HEK293 (cell line): ENCODE data around the gene FOXP1.

Source experiments
- CTCF ChIA-PET: fragments of 350-600 bp; formaldehyde crosslinking; extraction: SDS; loops from one replicate; lab custom pipeline; 2021; ENCODE audit warnings: antibody characterized with exemption; lab: Yijun Ruan, JAX
- POLR2A ChIA-PET: fragments of 300-600 bp; formaldehyde crosslinking; extraction: SDS; loops from one replicate; lab custom pipeline; 2020; ENCODE audit warnings: antibody characterized with exemption, inconsistent platforms; lab: Yijun Ruan, JAX
- H3K27ac ChIP-seq: fragments of 200-500 bp; sonication (Bioruptor generic); 2 replicates; pipeline ENCODE4 v1.5.1; 2014; ENCODE audit warnings: low read depth, low read length, control low read depth, inconsistent platforms; ENCODE audit errors: extremely low read depth
- H3K36me3 ChIP-seq, 2 experiments: fragments of 200-500 bp in 1 of 2; sonication (Bioruptor generic) in 1 of 2; 1 replicate in 1 of 2; 2 replicates in 1 of 2; pipeline ENCODE4 v1.5.1; 2014 to 2017; ENCODE audit warnings: inconsistent platforms in 2 of 2, low read length in 2 of 2; ENCODE audit not compliant: control insufficient read depth in 2 of 2, insufficient read depth in 1 of 2
- H3K4me1 ChIP-seq: fragments of 200-500 bp; sonication (Bioruptor generic); 2 replicates; pipeline ENCODE4 v1.5.1; 2014; ENCODE audit warnings: mild to moderate bottlenecking, low read length, inconsistent platforms; ENCODE audit not compliant: control insufficient read depth, insufficient read depth
- H3K4me3 ChIP-seq: 2 replicates; pipeline ENCODE4 v1.5.1; 2011; ENCODE audit warnings: low read depth, mild to moderate bottlenecking, control low read depth, low read length, moderate library complexity
- H3K9me3 ChIP-seq: fragments of 200-500 bp; sonication (Bioruptor generic); 2 replicates; pipeline ENCODE4 v1.5.1; 2014; ENCODE audit warnings: low read depth, low read length, inconsistent platforms; ENCODE audit not compliant: control insufficient read depth, insufficient read depth
- BCL11B ChIP-seq: fragments of 450-650 bp; formaldehyde crosslinking; IDR thresholded peaks from 2 replicates; pipeline ENCODE4 v1.5.1; 2016; ENCODE audit warnings: low read depth, missing biosample characterization, missing genetic modification characterization
- GFI1B ChIP-seq: fragments of 450-650 bp; formaldehyde crosslinking; IDR thresholded peaks from 2 replicates; pipeline ENCODE4 v1.5.1; 2016; ENCODE audit warnings: missing biosample characterization, missing genetic modification characterization
- IKZF3 ChIP-seq: fragments of 450-650 bp; IDR thresholded peaks from 2 replicates; pipeline ENCODE4 v1.5.0; 2018; ENCODE audit warnings: missing biosample characterization, mild to moderate bottlenecking, missing genetic modification characterization, moderate library complexity
- MEIS1 ChIP-seq: sonication (generic); formaldehyde crosslinking; IDR thresholded peaks from 2 replicates; pipeline ENCODE4 v1.8.1; 2022; ENCODE audit warnings: missing genetic modification reagents, mild to moderate bottlenecking, borderline replicate concordance
- PBX3 ChIP-seq: sonication (generic); formaldehyde crosslinking; IDR thresholded peaks from 2 replicates; pipeline ENCODE4 v1.8.1; 2022; ENCODE audit warnings: mild to moderate bottlenecking, moderate library complexity, missing genetic modification reagents
- SETDB1 ChIP-seq: IDR thresholded peaks from one replicate; pipeline ENCODE4 v1.6.1; 2017; ENCODE audit warnings: mild to moderate bottlenecking, low read length, moderate library complexity, mixed read lengths; ENCODE audit not compliant: insufficient read length
- YY2 ChIP-seq: fragments of 450-650 bp; formaldehyde crosslinking; IDR thresholded peaks from 2 replicates; pipeline ENCODE4 v1.5.1; 2016; ENCODE audit warnings: missing biosample characterization, missing genetic modification characterization
- ZBTB1 ChIP-seq: fragments of 450-650 bp; formaldehyde crosslinking; IDR thresholded peaks from 2 replicates; pipeline ENCODE4 v1.5.1; 2016; ENCODE audit warnings: missing biosample characterization, missing genetic modification characterization
- ZNF10 ChIP-seq: fragments of 450-650 bp; formaldehyde crosslinking; IDR thresholded peaks from 2 replicates; pipeline ENCODE4 v1.5.1; 2017; ENCODE audit warnings: missing biosample characterization, missing genetic modification characterization
- ZNF138 ChIP-seq: fragments of 450-650 bp; formaldehyde crosslinking; IDR thresholded peaks from 2 replicates; pipeline ENCODE4 v1.5.1; 2016; ENCODE audit warnings: missing biosample characterization, missing genetic modification characterization, borderline replicate concordance
- ZNF155 ChIP-seq: fragments of 450-650 bp; formaldehyde crosslinking; IDR thresholded peaks from 2 replicates; pipeline ENCODE4 v1.5.1; 2016; ENCODE audit warnings: missing biosample characterization, missing genetic modification characterization
- ZNF16 ChIP-seq: fragments of 450-650 bp; formaldehyde crosslinking; IDR thresholded peaks from 2 replicates; pipeline ENCODE4 v1.5.1; 2016; ENCODE audit warnings: low read depth, missing biosample characterization, missing genetic modification characterization
- ZNF19 ChIP-seq: fragments of 450-650 bp; formaldehyde crosslinking; IDR thresholded peaks from 2 replicates; pipeline ENCODE4; 2016; ENCODE audit warnings: missing biosample characterization, missing genetic modification characterization, low read depth
- ZNF335 ChIP-seq: fragments of 450-650 bp; formaldehyde crosslinking; conservative IDR thresholded peaks from 2 replicates; pipeline ENCODE4 v1.5.1; 2016; ENCODE audit warnings: missing biosample characterization, missing genetic modification characterization
- ZNF514 ChIP-seq: fragments of 450-650 bp; formaldehyde crosslinking; IDR thresholded peaks from 2 replicates; pipeline ENCODE4 v1.5.1; 2016; ENCODE audit warnings: missing biosample characterization, missing genetic modification characterization
- ZNF561 ChIP-seq: fragments of 450-650 bp; IDR thresholded peaks from 2 replicates; pipeline ENCODE4 v1.5.1; 2018; ENCODE audit warnings: missing biosample characterization, missing genetic modification characterization, borderline replicate concordance
- ZNF596 ChIP-seq: fragments of 450-650 bp; IDR thresholded peaks from 2 replicates; pipeline ENCODE4 v1.5.0; 2018; ENCODE audit warnings: missing biosample characterization, mild to moderate bottlenecking, missing genetic modification characterization, moderate library complexity
- ZNF654 ChIP-seq: fragments of 450-650 bp; formaldehyde crosslinking; IDR thresholded peaks from 2 replicates; pipeline ENCODE4 v1.5.1; 2016; ENCODE audit warnings: low read depth, missing biosample characterization, missing genetic modification characterization
- ZNF660 ChIP-seq: fragments of 450-650 bp; IDR thresholded peaks from 2 replicates; pipeline ENCODE4 v1.5.1; 2018; ENCODE audit warnings: missing biosample characterization, mild to moderate bottlenecking, missing genetic modification characterization
- ZNF670 ChIP-seq: fragments of 450-650 bp; formaldehyde crosslinking; IDR thresholded peaks from 2 replicates; pipeline ENCODE4 v1.5.1; 2016; ENCODE audit warnings: missing biosample characterization, missing genetic modification characterization, low read depth
- ZNF701 ChIP-seq: fragments of 450-650 bp; formaldehyde crosslinking; IDR thresholded peaks from 2 replicates; pipeline ENCODE4 v1.5.1; 2016; ENCODE audit warnings: missing biosample characterization, missing genetic modification characterization
- ZNF785 ChIP-seq: fragments of 450-650 bp; formaldehyde crosslinking; IDR thresholded peaks from 2 replicates; pipeline ENCODE4 v1.5.1; 2016; ENCODE audit warnings: missing biosample characterization, missing genetic modification characterization
- ZNF791 ChIP-seq: fragments of 450-650 bp; formaldehyde crosslinking; IDR thresholded peaks from 2 replicates; pipeline ENCODE4 v1.5.1; 2016; ENCODE audit warnings: missing biosample characterization, missing genetic modification characterization
- TF ChIP-seq, protein P1 (sequence below): fragments of 450-650 bp; formaldehyde crosslinking; IDR thresholded peaks from 2 replicates; pipeline ENCODE4 v1.5.1; 2017; ENCODE audit warnings: missing biosample characterization, mild to moderate bottlenecking, missing genetic modification characterization, moderate library complexity
- TF ChIP-seq, protein P2 (sequence below): fragments of 450-650 bp; formaldehyde crosslinking; IDR thresholded peaks from 2 replicates; pipeline ENCODE4 v1.5.1; 2017; ENCODE audit warnings: missing biosample characterization, missing genetic modification characterization
- TF ChIP-seq, protein P3 (sequence below): fragments of 450-650 bp; formaldehyde crosslinking; IDR thresholded peaks from 2 replicates; pipeline ENCODE4 v1.5.1; 2016; ENCODE audit warnings: missing biosample characterization, missing genetic modification characterization
- TF ChIP-seq, protein P4 (sequence below): fragments of 450-650 bp; formaldehyde crosslinking; IDR thresholded peaks from 2 replicates; pipeline ENCODE4 v1.5.1; 2016; ENCODE audit warnings: missing biosample characterization, missing genetic modification characterization, low read depth

The FOXP1 gene

DNA sequence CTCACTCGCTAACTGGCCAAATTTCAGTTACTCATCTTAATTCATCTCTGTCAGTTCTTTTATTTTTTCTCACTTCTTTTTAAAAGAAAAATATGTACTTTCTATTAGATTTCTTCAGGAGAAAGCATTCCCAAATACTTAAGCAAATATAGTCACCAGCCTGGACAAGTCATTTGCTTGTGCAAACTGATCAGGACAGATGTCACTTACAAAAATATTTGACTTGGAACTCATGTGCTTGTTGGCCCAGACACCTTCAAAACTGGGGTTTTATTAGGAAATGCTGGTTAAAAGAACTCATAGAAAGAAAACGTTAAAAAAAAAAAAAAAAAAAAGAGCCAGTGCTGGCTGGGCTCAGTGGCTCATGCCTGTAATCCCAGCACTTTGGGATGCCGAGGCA, 31.3 kb upstream of the FOXP1 start:
- POLR2A ChIA-PET: no interaction called here
- no peak overlapping the region for H3K27ac ChIP-seq
- TF ChIP-seq, protein P1, sequence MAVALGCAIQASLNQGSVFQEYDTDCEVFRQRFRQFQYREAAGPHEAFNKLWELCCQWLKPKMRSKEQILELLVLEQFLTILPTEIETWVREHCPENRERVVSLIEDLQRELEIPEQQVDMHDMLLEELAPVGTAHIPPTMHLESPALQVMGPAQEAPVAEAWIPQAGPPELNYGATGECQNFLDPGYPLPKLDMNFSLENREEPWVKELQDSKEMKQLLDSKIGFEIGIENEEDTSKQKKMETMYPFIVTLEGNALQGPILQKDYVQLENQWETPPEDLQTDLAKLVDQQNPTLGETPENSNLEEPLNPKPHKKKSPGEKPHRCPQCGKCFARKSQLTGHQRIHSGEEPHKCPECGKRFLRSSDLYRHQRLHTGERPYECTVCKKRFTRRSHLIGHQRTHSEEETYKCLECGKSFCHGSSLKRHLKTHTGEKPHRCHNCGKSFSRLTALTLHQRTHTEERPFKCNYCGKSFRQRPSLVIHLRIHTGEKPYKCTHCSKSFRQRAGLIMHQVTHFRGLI: no peak
- TF ChIP-seq ZNF670 (no peak), ZNF660 (no peak), BCL11B (tag by site-specific recombination) (no peak), ZNF514 (tag by site-specific recombination) (no peak), ZNF596 (tag by site-specific recombination) (no peak), ZNF335 (tag by site-specific recombination) (no peak), ZNF701 (tag by site-specific recombination) (no peak), MEIS1 (no peak), YY2 (tag by site-specific recombination) (no peak), IKZF3 (no peak), ZNF10 (tag by site-specific recombination) (no peak), ZNF19 (no peak), GFI1B (tag by site-specific recombination) (no peak)
- TF ChIP-seq, protein P2, sequence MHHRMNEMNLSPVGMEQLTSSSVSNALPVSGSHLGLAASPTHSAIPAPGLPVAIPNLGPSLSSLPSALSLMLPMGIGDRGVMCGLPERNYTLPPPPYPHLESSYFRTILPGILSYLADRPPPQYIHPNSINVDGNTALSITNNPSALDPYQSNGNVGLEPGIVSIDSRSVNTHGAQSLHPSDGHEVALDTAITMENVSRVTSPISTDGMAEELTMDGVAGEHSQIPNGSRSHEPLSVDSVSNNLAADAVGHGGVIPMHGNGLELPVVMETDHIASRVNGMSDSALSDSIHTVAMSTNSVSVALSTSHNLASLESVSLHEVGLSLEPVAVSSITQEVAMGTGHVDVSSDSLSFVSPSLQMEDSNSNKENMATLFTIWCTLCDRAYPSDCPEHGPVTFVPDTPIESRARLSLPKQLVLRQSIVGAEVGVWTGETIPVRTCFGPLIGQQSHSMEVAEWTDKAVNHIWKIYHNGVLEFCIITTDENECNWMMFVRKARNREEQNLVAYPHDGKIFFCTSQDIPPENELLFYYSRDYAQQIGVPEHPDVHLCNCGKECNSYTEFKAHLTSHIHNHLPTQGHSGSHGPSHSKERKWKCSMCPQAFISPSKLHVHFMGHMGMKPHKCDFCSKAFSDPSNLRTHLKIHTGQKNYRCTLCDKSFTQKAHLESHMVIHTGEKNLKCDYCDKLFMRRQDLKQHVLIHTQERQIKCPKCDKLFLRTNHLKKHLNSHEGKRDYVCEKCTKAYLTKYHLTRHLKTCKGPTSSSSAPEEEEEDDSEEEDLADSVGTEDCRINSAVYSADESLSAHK (tag by site-specific recombination): no peak
- TF ChIP-seq, all 188 proteins: peak for 0
- no peaks in the 10 kb centered on the region for H3K4me1 ChIP-seq
- CTCF ChIA-PET: no interaction called here
- no peak overlapping the region for H3K4me3 ChIP-seq
- H3K36me3 ChIP-seq: no peaks in the 10 kb centered on the region
- no peaks in the 10 kb centered on the region for H3K9me3 ChIP-seq

GRCh38 chr3:71614426-71614825, 30.9 kb upstream of the FOXP1 start:
- ChIA-PET CTCF (no interaction called here), POLR2A (no interaction called here)
- Histone ChIP-seq H3K4me3 (no peak overlapping the region), H3K27ac (no peak overlapping the region), H3K36me3 (no peaks in the 10 kb centered on the region), H3K4me1 (no peaks in the 10 kb centered on the region), H3K9me3 (no peaks in the 10 kb centered on the region)
- TF ChIP-seq, protein P3, sequence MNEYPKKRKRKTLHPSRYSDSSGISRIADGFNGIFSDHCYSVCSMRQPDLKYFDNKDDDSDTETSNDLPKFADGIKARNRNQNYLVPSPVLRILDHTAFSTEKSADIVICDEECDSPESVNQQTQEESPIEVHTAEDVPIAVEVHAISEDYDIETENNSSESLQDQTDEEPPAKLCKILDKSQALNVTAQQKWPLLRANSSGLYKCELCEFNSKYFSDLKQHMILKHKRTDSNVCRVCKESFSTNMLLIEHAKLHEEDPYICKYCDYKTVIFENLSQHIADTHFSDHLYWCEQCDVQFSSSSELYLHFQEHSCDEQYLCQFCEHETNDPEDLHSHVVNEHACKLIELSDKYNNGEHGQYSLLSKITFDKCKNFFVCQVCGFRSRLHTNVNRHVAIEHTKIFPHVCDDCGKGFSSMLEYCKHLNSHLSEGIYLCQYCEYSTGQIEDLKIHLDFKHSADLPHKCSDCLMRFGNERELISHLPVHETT (tag by site-specific recombination): no peak
- no peak for TF ChIP-seq ZNF138 (tag by site-specific recombination)
- no peak for TF ChIP-seq ZNF561 (tag by site-specific recombination)
- no peak for TF ChIP-seq ZNF785 (tag by site-specific recombination)
- TF ChIP-seq ZNF791 (tag by site-specific recombination): no peak
- no peak for TF ChIP-seq SETDB1
- TF ChIP-seq, protein P4, sequence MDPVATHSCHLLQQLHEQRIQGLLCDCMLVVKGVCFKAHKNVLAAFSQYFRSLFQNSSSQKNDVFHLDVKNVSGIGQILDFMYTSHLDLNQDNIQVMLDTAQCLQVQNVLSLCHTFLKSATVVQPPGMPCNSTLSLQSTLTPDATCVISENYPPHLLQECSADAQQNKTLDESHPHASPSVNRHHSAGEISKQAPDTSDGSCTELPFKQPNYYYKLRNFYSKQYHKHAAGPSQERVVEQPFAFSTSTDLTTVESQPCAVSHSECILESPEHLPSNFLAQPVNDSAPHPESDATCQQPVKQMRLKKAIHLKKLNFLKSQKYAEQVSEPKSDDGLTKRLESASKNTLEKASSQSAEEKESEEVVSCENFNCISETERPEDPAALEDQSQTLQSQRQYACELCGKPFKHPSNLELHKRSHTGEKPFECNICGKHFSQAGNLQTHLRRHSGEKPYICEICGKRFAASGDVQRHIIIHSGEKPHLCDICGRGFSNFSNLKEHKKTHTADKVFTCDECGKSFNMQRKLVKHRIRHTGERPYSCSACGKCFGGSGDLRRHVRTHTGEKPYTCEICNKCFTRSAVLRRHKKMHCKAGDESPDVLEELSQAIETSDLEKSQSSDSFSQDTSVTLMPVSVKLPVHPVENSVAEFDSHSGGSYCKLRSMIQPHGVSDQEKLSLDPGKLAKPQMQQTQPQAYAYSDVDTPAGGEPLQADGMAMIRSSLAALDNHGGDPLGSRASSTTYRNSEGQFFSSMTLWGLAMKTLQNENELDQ (tag by site-specific recombination): no peak
- TF ChIP-seq, protein P1: no peak
- TF ChIP-seq ZNF16: no peak
- no peak for TF ChIP-seq PBX3 (CRISPR knock-in tag)
- TF ChIP-seq ZBTB1 (tag by site-specific recombination): no peak
- no peak for TF ChIP-seq ZNF155
- no peak for TF ChIP-seq ZNF701 (tag by site-specific recombination)
- no peak for TF ChIP-seq ZNF654 (tag by site-specific recombination)
- TF ChIP-seq ZNF670: no peak
